K562 (cell line): ENCODE results near the gene WDFY2. TPM values are rescaled to one million over a fixed set of nuclear protein-coding genes. Genes with fewer than 3 reads are reported as not detected.

Source experiments
- ATAC-seq: fragments of 200-7000 bp; cut with Tn5 transposase; 3 replicates; pipeline ENCODE4 v1.9.1; 2020; ENCODE audit warnings: moderate library complexity
- BruUV-seq: library from RNA; stranded (reverse); fragments of 400-500 nt; replicated peaks from 2 replicates; lab custom pipeline; 2021; lab: Mats Ljungman, UMichigan
- CTCF ChIA-PET: fragments of 300-600 bp; formaldehyde crosslinking; extraction: SDS; loops from one replicate; lab custom pipeline; 2021; ENCODE audit warnings: low intra/inter-chr PET ratio; lab: Yijun Ruan, JAX
- POLR2A ChIA-PET: fragments of 300-600, 350-650 bp; sonication (Branson Sonifier 250); formaldehyde crosslinking; extraction: SDS; loops from one replicate; lab custom pipeline; 2021; ENCODE audit warnings: antibody characterized with exemption, inconsistent platforms; lab: Yijun Ruan, JAX
- DNase-seq, 4 experiments: peaks; one replicate each; pipeline versions ENCODE4 v3.0.0 to v3.0.0-alpha.2; 2011 to 2018; ENCODE audit warnings: low spot score in 3 of 4, mixed read lengths in 3 of 4; ENCODE audit errors: extremely low read depth in 1 of 4
- FAIRE-seq: peaks from 2 replicates; lab custom pipeline; 2011; peaks lifted over from hg19 to GRCh38; lab: Jason Lieb, UNC
- H2AFZ ChIP-seq: 2 replicates; pipeline ENCODE4 v1.6.0; 2011; ENCODE audit warnings: low read depth, low read length, control low read depth, inconsistent platforms
- H3K27ac ChIP-seq: fragments of 200-600 bp; 3 replicates; pipeline ENCODE4 v1.8.0; 2011; ENCODE audit warnings: low read depth, mild to moderate bottlenecking, control low read depth, inconsistent platforms, low read length, moderate library complexity, mixed read lengths; ENCODE audit errors: extremely low read depth
- H3K27me3 ChIP-seq, 2 experiments: fragments of 300-600 bp in 1 of 2; 2 replicates in 1 of 2; 3 replicates in 1 of 2; pipeline versions ENCODE4 v1.6.0 to v1.8.0; 2011; ENCODE audit warnings: inconsistent platforms in 2 of 2, low read length in 2 of 2, mild to moderate bottlenecking in 1 of 2, mixed read lengths in 1 of 2, moderate library complexity in 1 of 2; ENCODE audit not compliant: control insufficient read depth in 2 of 2, insufficient read depth in 2 of 2
- H3K36me3 ChIP-seq: fragments of 300-600 bp; 3 replicates; pipeline ENCODE4 v1.8.0; 2011; ENCODE audit warnings: mild to moderate bottlenecking, low read length, inconsistent platforms; ENCODE audit not compliant: control insufficient read depth, insufficient read depth
- H3K4me1 ChIP-seq, 2 experiments: fragments of 200-600 bp in 1 of 2; replicated peaks in 1 of 2; 2 replicates in 1 of 2; 3 replicates in 1 of 2; pipeline versions ENCODE4 v1.5.1 to v1.8.0; 2011; ENCODE audit warnings: inconsistent platforms in 2 of 2, low read length in 2 of 2, mild to moderate bottlenecking in 1 of 2, mixed read lengths in 1 of 2, moderate library complexity in 1 of 2; ENCODE audit not compliant: control insufficient read depth in 2 of 2, insufficient read depth in 2 of 2
- H3K4me2 ChIP-seq: 2 replicates; pipeline ENCODE4 v1.6.1; 2011; ENCODE audit warnings: low read length, control low read depth, inconsistent platforms, mixed read lengths; ENCODE audit not compliant: insufficient read depth
- H3K4me3 ChIP-seq: fragments of 200-600 bp; sonication (generic), shearing (Covaris generic); 2 replicates; pipeline ENCODE4 v1.5.1; 2016; ENCODE audit warnings: control low read depth, inconsistent platforms
- H3K79me2 ChIP-seq: fragments of 200-600 bp; 3 replicates; pipeline ENCODE4 v1.8.0; 2011; ENCODE audit warnings: low read length, inconsistent platforms; ENCODE audit not compliant: control insufficient read depth, insufficient read depth
- H3K9ac ChIP-seq, 2 experiments: 2 replicates each; pipeline versions ENCODE4 v1.6.0 to v1.6.1; 2011; ENCODE audit warnings: low read depth in 2 of 2, low read length in 2 of 2, control low read depth in 1 of 2, inconsistent platforms in 1 of 2, mild to moderate bottlenecking in 1 of 2, mixed read lengths in 1 of 2; ENCODE audit not compliant: insufficient read depth in 1 of 2
- H3K9me1 ChIP-seq: one replicate; pipeline ENCODE4 v1.6.0; 2011; ENCODE audit warnings: inconsistent platforms, mild to moderate bottlenecking, low read length, moderate library complexity; ENCODE audit not compliant: control insufficient read depth, insufficient read depth
- H3K9me3 ChIP-seq: replicated peaks from 2 replicates; pipeline ENCODE4 v1.5.1; 2011; ENCODE audit warnings: low read depth, low read length, inconsistent platforms; ENCODE audit not compliant: control insufficient read depth, insufficient read depth
- H4K20me1 ChIP-seq: replicated peaks from 2 replicates; pipeline ENCODE4 v1.6.1; 2011; ENCODE audit warnings: low read length, inconsistent platforms, mixed read lengths; ENCODE audit not compliant: control insufficient read depth, insufficient read depth
- DNMT1 ChIP-seq: fragments of 450-650 bp; IDR thresholded peaks from 2 replicates; pipeline ENCODE4 v1.6.1; 2016; ENCODE audit warnings: antibody characterized with exemption, mild to moderate bottlenecking
- KDM2B ChIP-seq: fragments of 250-450 bp; sonication (Bioruptor Pico); IDR thresholded peaks from 2 replicates; pipeline ENCODE4 v1.8.0; 2021; ENCODE audit warnings: mild to moderate bottlenecking, moderate library complexity
- POLR2G ChIP-seq: fragments of 200-400 bp; formaldehyde crosslinking; IDR thresholded peaks from 2 replicates; pipeline ENCODE4 v1.6.1; 2017; ENCODE audit warnings: low read depth, mild to moderate bottlenecking, antibody characterized with exemption, low read length, moderate library complexity
- PTRF ChIP-seq: fragments of 450-650 bp; IDR thresholded peaks from 2 replicates; pipeline ENCODE4 v1.6.1; 2016; ENCODE audit warnings: mild to moderate bottlenecking, missing genetic modification characterization, missing compliant biosample characterization
- TEAD1 ChIP-seq, 2 experiments: fragments of 450-650 bp in 1 of 2; sonication (generic) in 1 of 2; formaldehyde crosslinking; IDR thresholded peaks; 2 replicates each; pipeline versions ENCODE4 v1.4.0 to v1.8.0; 2020 to 2022; ENCODE audit warnings: mild to moderate bottlenecking in 2 of 2, missing genetic modification reagents in 1 of 2
- TEAD2 ChIP-seq: fragments of 450-650 bp; IDR thresholded peaks from 2 replicates; pipeline ENCODE4 v1.6.1; 2016; ENCODE audit warnings: missing genetic modification characterization, control low read depth, missing compliant biosample characterization
- ZC3H4 ChIP-seq: sonication (generic); formaldehyde crosslinking; IDR thresholded peaks from 2 replicates; pipeline ENCODE4 v1.9.0; 2021; ENCODE audit warnings: missing genetic modification reagents, borderline replicate concordance
- ZKSCAN1 ChIP-seq: fragments of 150-350 bp; IDR thresholded peaks from 2 replicates; pipeline ENCODE4 v1.6.1; 2016; ENCODE audit warnings: low read depth, low read length
- WGBS: fragments of 100-300 bp; shearing (Covaris generic); methylation state at CpG from one replicate; pipeline ENCODE4 v1.1.6; 2016; ENCODE audit warnings: low coverage, mixed read lengths; ENCODE audit not compliant: insufficient coverage; ENCODE audit errors: missing lambda C conversion rate; 5-methylcytosine and 5-hydroxymethylcytosine counted together
- in situ Hi-C: fragments of 300-500 bp; cut with MboI; formaldehyde crosslinking; loops from 4 replicates; pipeline ENCODE4 v1.15.0; 2018; ENCODE audit warnings: inconsistent platforms, mixed read lengths
- intact Hi-C: fragments of 100-400 bp; cut with micrococcal nuclease; formaldehyde crosslinking; loops from 2 replicates; pipeline ENCODE4 v1.14.2; 2022
- polyA plus RNA-seq, 8 experiments: library from polyadenylated mRNA; depleted of rRNA in 4 of 8; stranded (reverse) in 5 of 8; unstranded in 3 of 8; fragments of >200 nt; fragmentation: Nextera tagmentation in 2 of 8; fragmentation: Illumina TruSeq in 1 of 8; extraction: Ambion mirVana in 2 of 8; extraction: Trizol in 1 of 8; gene quantifications; 2 replicates each; pipeline versions ENCODE4 v1.2.1 to v1.2.3, GENCODE V29; 2011 to 2014; ENCODE audit warnings: inconsistent platforms in 1 of 8, missing spikeins in 1 of 8
- total RNA-seq, 7 experiments: library from RNA; depleted of rRNA in 6 of 7; stranded (reverse); fragments of >200 nt in 6 of 7; fragmentation: Illumina TruSeq in 2 of 7; extraction: Trizol in 2 of 7; gene quantifications; 2 replicates each; pipeline versions ENCODE4 v1.2.1 to v1.2.3, GENCODE V29; 2011 to 2021; ENCODE audit warnings: low replicate concordance in 1 of 7
- TF ChIP-seq, protein P1 (sequence below): fragments of 250-450 bp; sonication (Bioruptor Pico); IDR thresholded peaks from 2 replicates; pipeline ENCODE4 v1.8.0; 2022; ENCODE audit warnings: moderate library complexity, mild to moderate bottlenecking, inconsistent platforms
- TF ChIP-seq, protein P2 (sequence below): sonication (generic); formaldehyde crosslinking; IDR thresholded peaks from 2 replicates; pipeline ENCODE4 v1.8.0; 2022; ENCODE audit warnings: mild to moderate bottlenecking, missing genetic modification reagents
- TF ChIP-seq, protein P3 (sequence below): sonication (generic); formaldehyde crosslinking; IDR thresholded peaks from 2 replicates; pipeline ENCODE4 v1.8.0; 2022; ENCODE audit warnings: mild to moderate bottlenecking, missing genetic modification reagents, borderline replicate concordance
- TF ChIP-seq, protein P4 (sequence below): fragments of 250-450 bp; sonication (Bioruptor Pico); IDR thresholded peaks from 2 replicates; pipeline ENCODE4 v1.4.0; 2020; ENCODE audit warnings: mild to moderate bottlenecking, moderate library complexity

Gene WDFY2
- total and polyA plus RNA-seq, 9 of the 15 experiments (the other 6 are each of a cell fraction or from before 2014, with no cell fraction given), result 0.66 to 6.4 (median 4.4) TPM

DNA sequence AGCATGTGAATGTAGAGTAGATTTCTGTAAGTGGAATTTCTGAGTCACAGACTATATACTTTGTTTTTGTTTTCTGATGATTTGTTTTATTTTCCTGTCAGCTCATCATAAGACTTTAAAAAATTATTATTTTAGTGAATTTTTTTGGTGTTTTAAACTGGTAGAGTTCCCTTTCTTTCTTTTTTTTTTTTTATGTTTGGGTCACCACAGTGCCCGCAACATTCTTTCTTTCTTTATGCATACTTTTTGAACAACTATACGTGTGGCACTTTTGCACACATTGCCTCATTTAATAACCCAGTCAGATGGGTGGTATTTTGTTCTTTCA lies 46.0 kb downstream of the WDFY2 start:
- FAIRE-seq (no peak), DNase-seq (no peak), ATAC-seq (no peak)
- H4K20me1 ChIP-seq, result no peaks in the 10 kb centered on the region
- no peaks in the 10 kb centered on the region for H3K9me3 ChIP-seq
- no peaks in the 10 kb centered on the region for H3K36me3 ChIP-seq
- ChIA-PET POLR2A (interaction anchor here (0.7 kb wide), 1 partner anchor 110 kb away, joined by 3 read pairs; no protein-coding TSS in a partner anchor), CTCF (no interaction called here)
- H3K79me2 ChIP-seq, result no peaks in the 10 kb centered on the region
- WGBS, result 96% methylated on average over 2 of the region's 2 CpGs
- no peak overlapping the region for H3K4me3 ChIP-seq
- BruUV-seq, result no TSS peak
- no peak overlapping the region for H2AFZ ChIP-seq
- H3K9ac ChIP-seq, result no peak overlapping the region
- peaks cover 0 to 7% of the 10 kb centered on the region in 2 experiments; a peak in 2 of 5 replicates for H3K4me1 ChIP-seq
- H3K9me1 ChIP-seq, result no peaks in the 10 kb centered on the region
- H3K27me3 ChIP-seq, result no peaks in the 10 kb centered on the region
- intact Hi-C loops (no loop called here), in situ Hi-C loops (no loop called here)
- no peak overlapping the region for H3K4me2 ChIP-seq
- no peak overlapping the region for H3K27ac ChIP-seq
- no peak for TF ChIP-seq ZC3H4 (CRISPR knock-in tag)
- no peak for TF ChIP-seq PTRF (tag)
- TF ChIP-seq ZKSCAN1, result no peak
- no peak for TF ChIP-seq KDM2B
- TF ChIP-seq, protein P1, sequence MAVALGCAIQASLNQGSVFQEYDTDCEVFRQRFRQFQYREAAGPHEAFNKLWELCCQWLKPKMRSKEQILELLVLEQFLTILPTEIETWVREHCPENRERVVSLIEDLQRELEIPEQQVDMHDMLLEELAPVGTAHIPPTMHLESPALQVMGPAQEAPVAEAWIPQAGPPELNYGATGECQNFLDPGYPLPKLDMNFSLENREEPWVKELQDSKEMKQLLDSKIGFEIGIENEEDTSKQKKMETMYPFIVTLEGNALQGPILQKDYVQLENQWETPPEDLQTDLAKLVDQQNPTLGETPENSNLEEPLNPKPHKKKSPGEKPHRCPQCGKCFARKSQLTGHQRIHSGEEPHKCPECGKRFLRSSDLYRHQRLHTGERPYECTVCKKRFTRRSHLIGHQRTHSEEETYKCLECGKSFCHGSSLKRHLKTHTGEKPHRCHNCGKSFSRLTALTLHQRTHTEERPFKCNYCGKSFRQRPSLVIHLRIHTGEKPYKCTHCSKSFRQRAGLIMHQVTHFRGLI (CRISPR knock-in tag), result no peak
- TF ChIP-seq, protein P2, sequence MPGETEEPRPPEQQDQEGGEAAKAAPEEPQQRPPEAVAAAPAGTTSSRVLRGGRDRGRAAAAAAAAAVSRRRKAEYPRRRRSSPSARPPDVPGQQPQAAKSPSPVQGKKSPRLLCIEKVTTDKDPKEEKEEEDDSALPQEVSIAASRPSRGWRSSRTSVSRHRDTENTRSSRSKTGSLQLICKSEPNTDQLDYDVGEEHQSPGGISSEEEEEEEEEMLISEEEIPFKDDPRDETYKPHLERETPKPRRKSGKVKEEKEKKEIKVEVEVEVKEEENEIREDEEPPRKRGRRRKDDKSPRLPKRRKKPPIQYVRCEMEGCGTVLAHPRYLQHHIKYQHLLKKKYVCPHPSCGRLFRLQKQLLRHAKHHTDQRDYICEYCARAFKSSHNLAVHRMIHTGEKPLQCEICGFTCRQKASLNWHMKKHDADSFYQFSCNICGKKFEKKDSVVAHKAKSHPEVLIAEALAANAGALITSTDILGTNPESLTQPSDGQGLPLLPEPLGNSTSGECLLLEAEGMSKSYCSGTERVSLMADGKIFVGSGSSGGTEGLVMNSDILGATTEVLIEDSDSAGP, result no peak
- TF ChIP-seq TEAD1 (CRISPR knock-in tag; IDR thresholded peaks at IDR 0.05), result no peak
- TF ChIP-seq, protein P3, sequence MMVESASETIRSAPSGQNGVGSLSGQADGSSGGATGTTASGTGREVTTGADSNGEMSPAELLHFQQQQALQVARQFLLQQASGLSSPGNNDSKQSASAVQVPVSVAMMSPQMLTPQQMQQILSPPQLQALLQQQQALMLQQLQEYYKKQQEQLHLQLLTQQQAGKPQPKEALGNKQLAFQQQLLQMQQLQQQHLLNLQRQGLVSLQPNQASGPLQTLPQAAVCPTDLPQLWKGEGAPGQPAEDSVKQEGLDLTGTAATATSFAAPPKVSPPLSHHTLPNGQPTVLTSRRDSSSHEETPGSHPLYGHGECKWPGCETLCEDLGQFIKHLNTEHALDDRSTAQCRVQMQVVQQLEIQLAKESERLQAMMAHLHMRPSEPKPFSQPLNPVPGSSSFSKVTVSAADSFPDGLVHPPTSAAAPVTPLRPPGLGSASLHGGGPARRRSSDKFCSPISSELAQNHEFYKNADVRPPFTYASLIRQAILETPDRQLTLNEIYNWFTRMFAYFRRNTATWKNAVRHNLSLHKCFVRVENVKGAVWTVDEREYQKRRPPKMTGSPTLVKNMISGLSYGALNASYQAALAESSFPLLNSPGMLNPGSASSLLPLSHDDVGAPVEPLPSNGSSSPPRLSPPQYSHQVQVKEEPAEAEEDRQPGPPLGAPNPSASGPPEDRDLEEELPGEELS (CRISPR knock-in tag), result no peak
- no peak for TF ChIP-seq TEAD2
- TF ChIP-seq, protein P4, sequence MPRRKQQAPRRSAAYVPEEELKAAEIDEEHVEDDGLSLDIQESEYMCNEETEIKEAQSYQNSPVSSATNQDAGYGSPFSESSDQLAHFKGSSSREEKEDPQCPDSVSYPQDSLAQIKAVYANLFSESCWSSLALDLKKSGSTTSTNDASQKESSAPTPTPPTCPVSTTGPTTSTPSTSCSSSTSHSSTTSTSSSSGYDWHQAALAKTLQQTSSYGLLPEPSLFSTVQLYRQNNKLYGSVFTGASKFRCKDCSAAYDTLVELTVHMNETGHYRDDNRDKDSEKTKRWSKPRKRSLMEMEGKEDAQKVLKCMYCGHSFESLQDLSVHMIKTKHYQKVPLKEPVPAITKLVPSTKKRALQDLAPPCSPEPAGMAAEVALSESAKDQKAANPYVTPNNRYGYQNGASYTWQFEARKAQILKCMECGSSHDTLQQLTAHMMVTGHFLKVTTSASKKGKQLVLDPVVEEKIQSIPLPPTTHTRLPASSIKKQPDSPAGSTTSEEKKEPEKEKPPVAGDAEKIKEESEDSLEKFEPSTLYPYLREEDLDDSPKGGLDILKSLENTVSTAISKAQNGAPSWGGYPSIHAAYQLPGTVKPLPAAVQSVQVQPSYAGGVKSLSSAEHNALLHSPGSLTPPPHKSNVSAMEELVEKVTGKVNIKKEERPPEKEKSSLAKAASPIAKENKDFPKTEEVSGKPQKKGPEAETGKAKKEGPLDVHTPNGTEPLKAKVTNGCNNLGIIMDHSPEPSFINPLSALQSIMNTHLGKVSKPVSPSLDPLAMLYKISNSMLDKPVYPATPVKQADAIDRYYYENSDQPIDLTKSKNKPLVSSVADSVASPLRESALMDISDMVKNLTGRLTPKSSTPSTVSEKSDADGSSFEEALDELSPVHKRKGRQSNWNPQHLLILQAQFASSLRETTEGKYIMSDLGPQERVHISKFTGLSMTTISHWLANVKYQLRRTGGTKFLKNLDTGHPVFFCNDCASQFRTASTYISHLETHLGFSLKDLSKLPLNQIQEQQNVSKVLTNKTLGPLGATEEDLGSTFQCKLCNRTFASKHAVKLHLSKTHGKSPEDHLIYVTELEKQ (CRISPR knock-in tag), result no peak
- TF ChIP-seq DNMT1, result no peak
- no peak for TF ChIP-seq POLR2G
